K562 (cell line): ENCODE results near the gene GINS3. TPM values are rescaled to one million over a fixed set of nuclear protein-coding genes. Genes with fewer than 3 reads are reported as not detected.
A peak's percentile ranks its signal among the peaks of the same experiment; 100 is the strongest.

Experiments used
- BCLAF1 ChIP-seq, 2 experiments: fragments of 450-650 bp in 1 of 2; IDR thresholded peaks; 2 replicates each; pipeline ENCODE4 v1.6.1; 2011 to 2017; ENCODE audit warnings: low read depth in 2 of 2, antibody characterized with exemption in 1 of 2, borderline replicate concordance in 1 of 2, low read length in 1 of 2, mild to moderate bottlenecking in 1 of 2, mixed read lengths in 1 of 2; ENCODE audit not compliant: control insufficient read depth in 1 of 2
- CBFA2T3 ChIP-seq: fragments of 450-650 bp; IDR thresholded peaks from 2 replicates; pipeline ENCODE4 v1.6.1; 2017
- CBX5 ChIP-seq: IDR thresholded peaks from 2 replicates; pipeline ENCODE4 v1.6.1; 2014; ENCODE audit warnings: low read depth, borderline replicate concordance
- CXXC5 ChIP-seq: fragments of 250-450 bp; sonication (Bioruptor Pico); IDR thresholded peaks from 2 replicates; pipeline ENCODE4 v1.8.0; 2022; ENCODE audit warnings: inconsistent platforms, mild to moderate bottlenecking, moderate library complexity
- DACH1 ChIP-seq: fragments of 450-650 bp; IDR thresholded peaks from 2 replicates; pipeline ENCODE4 v1.6.1; 2018; ENCODE audit not compliant: partially characterized antibody
- GABPB2 ChIP-seq: fragments of 250-450 bp; sonication (Bioruptor Pico); conservative IDR thresholded peaks from 2 replicates; pipeline ENCODE4 v1.5.1; 2021; ENCODE audit warnings: mild to moderate bottlenecking
- HDAC2 ChIP-seq: fragments of 450-650 bp; IDR thresholded peaks from 2 replicates; pipeline ENCODE4 v1.6.1; 2016; ENCODE audit warnings: mild to moderate bottlenecking
- ILF3 ChIP-seq: fragments of 450-650 bp; IDR thresholded peaks from 2 replicates; pipeline ENCODE4 v1.6.1; 2018; ENCODE audit warnings: antibody characterized with exemption, mild to moderate bottlenecking, moderate library complexity, borderline replicate concordance
- L3MBTL2 ChIP-seq: fragments of 450-650 bp; IDR thresholded peaks from 2 replicates; pipeline ENCODE4 v1.6.1; 2016; ENCODE audit warnings: mild to moderate bottlenecking, moderate library complexity
- MLX ChIP-seq, 2 experiments: fragments of 450-650 bp in 1 of 2; sonication (generic) in 1 of 2; formaldehyde crosslinking; conservative IDR thresholded peaks; 2 replicates each; pipeline versions ENCODE4 v1.4.0 to v1.8.1; 2020 to 2022; ENCODE audit warnings: mild to moderate bottlenecking in 1 of 2, missing genetic modification reagents in 1 of 2
- NFIC ChIP-seq: fragments of 450-650 bp; IDR thresholded peaks from 2 replicates; pipeline ENCODE4 v1.6.1; 2017; ENCODE audit warnings: mild to moderate bottlenecking, inconsistent platforms
- POLR3A ChIP-seq: IDR thresholded peaks from 2 replicates; pipeline ENCODE4 v1.6.1; 2011; ENCODE audit warnings: borderline replicate concordance, mild to moderate bottlenecking, moderate library complexity; ENCODE audit not compliant: insufficient read length, insufficient read depth; ENCODE audit errors: extremely low read depth
- POLR3G ChIP-seq: IDR thresholded peaks from 2 replicates; pipeline ENCODE4 v1.6.1; 2011; ENCODE audit not compliant: insufficient read length, insufficient replicate concordance; ENCODE audit errors: extremely low read depth
- THAP12 ChIP-seq: fragments of 250-450 bp; sonication (Bioruptor Pico); IDR thresholded peaks from 2 replicates; pipeline ENCODE4 v1.9.0; 2021; ENCODE audit warnings: mild to moderate bottlenecking, inconsistent platforms
- ZKSCAN1 ChIP-seq: fragments of 150-350 bp; IDR thresholded peaks from 2 replicates; pipeline ENCODE4 v1.6.1; 2016; ENCODE audit warnings: low read depth, low read length
- ZNF174 ChIP-seq: fragments of 250-450 bp; sonication (Bioruptor Pico); IDR thresholded peaks from 2 replicates; pipeline ENCODE4 v1.4.0; 2020; ENCODE audit warnings: mild to moderate bottlenecking
- ZNF699 ChIP-seq: fragments of 250-450 bp; sonication (Bioruptor Pico); IDR thresholded peaks from 2 replicates; pipeline ENCODE4 v1.8.0; 2021; ENCODE audit warnings: mild to moderate bottlenecking, moderate library complexity; ENCODE audit not compliant: insufficient replicate concordance
- ZNF740 ChIP-seq, 3 experiments: fragments of 200-800 bp in 1 of 3; sonication (Bioruptor generic) in 1 of 3; sonication (generic) in 1 of 3; formaldehyde crosslinking in 1 of 3; IDR thresholded peaks; 2 replicates each; pipeline versions ENCODE4 v1.6.1 to v1.8.0; 2016 to 2022; ENCODE audit warnings: mild to moderate bottlenecking in 2 of 3, missing compliant biosample characterization in 2 of 3, missing genetic modification characterization in 2 of 3, missing genetic modification reagents in 1 of 3
- polyA plus RNA-seq, 8 experiments: library from polyadenylated mRNA; depleted of rRNA in 4 of 8; stranded (reverse) in 5 of 8; unstranded in 3 of 8; fragments of >200 nt; fragmentation: Nextera tagmentation in 2 of 8; fragmentation: Illumina TruSeq in 1 of 8; extraction: Ambion mirVana in 2 of 8; extraction: Trizol in 1 of 8; gene quantifications; 2 replicates each; pipeline versions ENCODE4 v1.2.1 to v1.2.3, GENCODE V29; 2011 to 2014; ENCODE audit warnings: inconsistent platforms in 1 of 8, missing spikeins in 1 of 8
- total RNA-seq, 7 experiments: library from RNA; depleted of rRNA in 6 of 7; stranded (reverse); fragments of >200 nt in 6 of 7; fragmentation: Illumina TruSeq in 2 of 7; extraction: Trizol in 2 of 7; gene quantifications; 2 replicates each; pipeline versions ENCODE4 v1.2.1 to v1.2.3, GENCODE V29; 2011 to 2021; ENCODE audit warnings: low replicate concordance in 1 of 7
- TF ChIP-seq, protein P1 (sequence below): fragments of 450-650 bp; conservative IDR thresholded peaks from 2 replicates; pipeline ENCODE4 v1.6.1; 2016; ENCODE audit warnings: missing genetic modification characterization, low read depth, mild to moderate bottlenecking, control low read depth, missing compliant biosample characterization

The GINS3 gene
- total and polyA plus RNA-seq, 9 of the 15 experiments (the other 6 are each of a cell fraction or from before 2014, with no cell fraction given) = 17.8 to 31.9 (median 25.4) TPM

DNA sequence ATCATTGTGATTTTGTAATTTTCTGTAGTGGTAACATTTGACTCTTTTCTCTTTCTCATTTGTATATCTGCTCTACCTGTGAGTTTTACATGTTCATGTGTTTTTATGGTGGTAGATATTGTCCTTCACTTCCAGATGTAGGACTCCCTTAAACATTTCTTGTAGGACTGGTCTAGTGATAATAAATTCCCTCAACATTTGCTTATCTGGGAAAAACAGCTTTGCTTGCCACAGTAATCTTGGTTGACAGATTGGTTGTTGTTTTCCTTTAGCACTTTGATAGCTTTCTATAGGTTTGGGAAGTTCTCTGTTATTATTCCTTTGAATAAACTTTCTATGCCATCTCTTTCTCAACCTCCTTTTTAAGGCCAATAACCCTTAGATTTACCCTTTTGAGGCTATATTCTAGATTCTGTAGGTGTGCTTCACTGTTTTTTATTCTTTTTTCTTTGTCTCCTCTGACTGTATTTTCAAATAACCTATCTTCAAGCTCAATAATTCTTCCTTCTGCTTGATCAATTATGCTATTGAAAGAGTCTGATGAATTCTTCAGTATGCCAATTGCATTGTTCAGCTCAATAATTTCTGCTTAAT is 32.1 kb upstream of the GINS3 start (continued):
- TF ChIP-seq ZNF740 (CRISPR knock-in tag; IDR thresholded peaks at IDR 0.05) (no peak), ZNF740 (tag; IDR thresholded peaks at IDR 0.05) (no peak), ZKSCAN1 (no peak), ILF3 (no peak), ZNF174 (CRISPR knock-in tag) (no peak), POLR3A (no peak), CXXC5 (CRISPR knock-in tag) (no peak), GABPB2 (no peak), DACH1 (no peak), ZNF699 (CRISPR knock-in tag) (no peak), CBFA2T3 (peak; percentile 92), NFIC (peak; percentile 44), POLR3G (no peak), THAP12 (CRISPR knock-in tag) (no peak), L3MBTL2 (no peak), MLX (CRISPR knock-in tag; conservative IDR thresholded peaks at IDR 0.05) (no peak), CBX5 (peak; percentile 94), HDAC2 (no peak), BCLAF1 (IDR thresholded peaks at IDR 0.05; ENCODE audit: borderline replicate concordance in 1 of 2, control insufficient read depth in 1 of 2, low read depth in 2 of 2, low read length in 1 of 2) (no peak)
- TF ChIP-seq, protein P1, sequence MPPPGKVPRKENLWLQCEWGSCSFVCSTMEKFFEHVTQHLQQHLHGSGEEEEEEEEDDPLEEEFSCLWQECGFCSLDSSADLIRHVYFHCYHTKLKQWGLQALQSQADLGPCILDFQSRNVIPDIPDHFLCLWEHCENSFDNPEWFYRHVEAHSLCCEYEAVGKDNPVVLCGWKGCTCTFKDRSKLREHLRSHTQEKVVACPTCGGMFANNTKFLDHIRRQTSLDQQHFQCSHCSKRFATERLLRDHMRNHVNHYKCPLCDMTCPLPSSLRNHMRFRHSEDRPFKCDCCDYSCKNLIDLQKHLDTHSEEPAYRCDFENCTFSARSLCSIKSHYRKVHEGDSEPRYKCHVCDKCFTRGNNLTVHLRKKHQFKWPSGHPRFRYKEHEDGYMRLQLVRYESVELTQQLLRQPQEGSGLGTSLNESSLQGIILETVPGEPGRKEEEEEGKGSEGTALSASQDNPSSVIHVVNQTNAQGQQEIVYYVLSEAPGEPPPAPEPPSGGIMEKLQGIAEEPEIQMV (tag) = no peak
